ENCODE data around the gene ETS1.

Gene ETS1

GRCh38 chr11:128434411-128434810 is 152.9 kb downstream of the ETS1 start:
- no peak for DNase-seq (ENCODE audit: low read depth in 2 of 2)

GRCh38 chr11:128432926-128433325 is 154.4 kb downstream of the ETS1 start:
- no peak for DNase-seq (ENCODE audit: low read depth in 2 of 2)

- DNase-seq (ENCODE audit: low read depth in 2 of 2): no peak
Measured at GRCh38 chr11:128431931-128432330, 155.4 kb downstream of the ETS1 start.

- DNase-seq (ENCODE audit: low read depth in 2 of 2): no peak
Measured at GRCh38 chr11:128428935-128429334, 158.4 kb downstream of the ETS1 start.

- no peak for DNase-seq (ENCODE audit: low read depth in 2 of 2)
Measured at GRCh38 chr11:128424851-128425285, 162.5 kb downstream of the ETS1 start.

- no peak for DNase-seq (ENCODE audit: low read depth in 2 of 2)
Measured at GRCh38 chr11:128424271-128424711, 163.1 kb downstream of the ETS1 start.

- peak; percentile 73 to 76 for DNase-seq (ENCODE audit: low read depth in 2 of 2)
Measured at GRCh38 chr11:128422576-128423370, 164.6 kb downstream of the ETS1 start.

- DNase-seq (ENCODE audit: low read depth in 2 of 2): no peak
Measured at GRCh38 chr11:128421577-128422330, 165.6 kb downstream of the ETS1 start.

GRCh38 chr11:128420951-128421350 is 166.4 kb downstream of the ETS1 start:
- no peak for DNase-seq (ENCODE audit: low read depth in 2 of 2)

GRCh38 chr11:128420265-128420664 is 167.1 kb downstream of the ETS1 start:
- no peak for DNase-seq (ENCODE audit: low read depth in 2 of 2)

GRCh38 chr11:128419012-128419767 is 168.2 kb downstream of the ETS1 start:
- no peak for DNase-seq (ENCODE audit: low read depth in 2 of 2)

GRCh38 chr11:128417607-128418324 is 169.6 kb downstream of the ETS1 start:
- DNase-seq (ENCODE audit: low read depth in 2 of 2): no peak

GRCh38 chr11:128416976-128417375 is 170.4 kb downstream of the ETS1 start:
- DNase-seq (ENCODE audit: low read depth in 2 of 2): no peak

- DNase-seq (ENCODE audit: low read depth in 2 of 2): no peak
Measured at GRCh38 chr11:128415539-128415938, 171.8 kb downstream of the ETS1 start.

- no peak for DNase-seq (ENCODE audit: low read depth in 2 of 2)
Measured at GRCh38 chr11:128412847-128413791, 174.2 kb downstream of the ETS1 start.

GRCh38 chr11:128411812-128412211 is 175.5 kb downstream of the ETS1 start:
- no peak for DNase-seq (ENCODE audit: low read depth in 2 of 2)

GRCh38 chr11:128411150-128411549 is 176.2 kb downstream of the ETS1 start:
- no peak for DNase-seq (ENCODE audit: low read depth in 2 of 2)

GRCh38 chr11:128409476-128409875 is 177.9 kb downstream of the ETS1 start:
- DNase-seq (ENCODE audit: low read depth in 2 of 2): no peak
